HepG2 (cell line): ENCODE measurements around the gene LDLR. TPM values are rescaled to one million over a fixed set of nuclear protein-coding genes. Genes with fewer than 3 reads are reported as not detected.
A peak's percentile ranks its signal among the peaks of the same experiment; 100 is the strongest.

Source experiments
- BCL6 ChIP-seq: IDR thresholded peaks from 2 replicates; pipeline ENCODE4 v1.6.1; 2016; ENCODE audit warnings: missing genetic modification reagents, missing compliant biosample characterization
- FOSL2 ChIP-seq: sonication (generic); formaldehyde crosslinking; IDR thresholded peaks from 2 replicates; pipeline ENCODE4 v1.4.0; 2020; ENCODE audit warnings: missing genetic modification reagents
- IKZF4 ChIP-seq: sonication (generic); formaldehyde crosslinking; IDR thresholded peaks from 2 replicates; pipeline ENCODE4 v1.5.1; 2020; ENCODE audit warnings: borderline replicate concordance, mild to moderate bottlenecking, low read depth, missing genetic modification reagents; ENCODE audit errors: not compliant biosample characterization
- ISX ChIP-seq: sonication (generic); formaldehyde crosslinking; conservative IDR thresholded peaks from 2 replicates; pipeline ENCODE4 v1.5.0; 2020; ENCODE audit warnings: missing genetic modification reagents
- KMT2A ChIP-seq: sonication (generic); formaldehyde crosslinking; IDR thresholded peaks from 2 replicates; pipeline ENCODE4 v1.4.0; 2020; ENCODE audit warnings: missing genetic modification reagents
- MAF1 ChIP-seq: sonication (generic); formaldehyde crosslinking; IDR thresholded peaks from 2 replicates; pipeline ENCODE4 v1.5.0; 2020; ENCODE audit warnings: missing genetic modification reagents, borderline replicate concordance
- MAFF ChIP-seq: IDR thresholded peaks from 2 replicates; pipeline ENCODE4 v1.6.1; 2011; ENCODE audit warnings: low read depth, low read length, improper control_type of control experiment
- NFIB ChIP-seq: sonication (generic); formaldehyde crosslinking; IDR thresholded peaks from 2 replicates; pipeline ENCODE4 v1.9.0; 2021; ENCODE audit warnings: missing genetic modification reagents, mild to moderate bottlenecking, borderline replicate concordance
- POLR2G ChIP-seq: fragments of 200-400 bp; formaldehyde crosslinking; IDR thresholded peaks from 2 replicates; pipeline ENCODE4 v1.6.1; 2018; ENCODE audit warnings: mild to moderate bottlenecking, low read depth, low read length, moderate library complexity
- SNAPC2 ChIP-seq: sonication (generic); formaldehyde crosslinking; IDR thresholded peaks from 2 replicates; pipeline ENCODE4 v1.8.1; 2022; ENCODE audit warnings: mild to moderate bottlenecking, missing genetic modification reagents
- SRSF9 ChIP-seq: fragments of 200-400 bp; formaldehyde crosslinking; IDR thresholded peaks from 2 replicates; pipeline ENCODE4 v1.6.1; 2018; ENCODE audit warnings: borderline replicate concordance, mild to moderate bottlenecking, low read depth, low read length; ENCODE audit not compliant: insufficient read depth, poor library complexity, severe bottlenecking
- ZBTB38 ChIP-seq: sonication (generic); formaldehyde crosslinking; IDR thresholded peaks from 2 replicates; pipeline ENCODE4 v1.5.1; 2020; ENCODE audit warnings: mild to moderate bottlenecking, missing genetic modification reagents
- ZFY ChIP-seq: sonication (generic); formaldehyde crosslinking; IDR thresholded peaks from 2 replicates; pipeline ENCODE4 v1.4.0; 2020; ENCODE audit warnings: missing genetic modification reagents
- ZNF446 ChIP-seq: sonication (generic); formaldehyde crosslinking; IDR thresholded peaks from 2 replicates; pipeline ENCODE4 v1.5.0; 2020; ENCODE audit warnings: mild to moderate bottlenecking, missing genetic modification reagents
- ZNF460 ChIP-seq: sonication (generic); formaldehyde crosslinking; IDR thresholded peaks from 2 replicates; pipeline ENCODE4 v1.5.1; 2020; ENCODE audit warnings: missing genetic modification reagents, mild to moderate bottlenecking, borderline replicate concordance
- ZNF543 ChIP-seq: sonication (generic); formaldehyde crosslinking; IDR thresholded peaks from 2 replicates; pipeline ENCODE4 v1.4.0; 2020; ENCODE audit warnings: mild to moderate bottlenecking, missing genetic modification reagents
- ZNF614 ChIP-seq: IDR thresholded peaks from 2 replicates; pipeline ENCODE4 v1.6.1; 2018; ENCODE audit warnings: missing biosample characterization, missing genetic modification reagents, inconsistent platforms, borderline replicate concordance
- ZNF672 ChIP-seq: sonication (generic); formaldehyde crosslinking; IDR thresholded peaks from 2 replicates; pipeline ENCODE4 v1.8.1; 2022; ENCODE audit warnings: missing genetic modification reagents
- ZNF780A ChIP-seq: sonication (generic); formaldehyde crosslinking; IDR thresholded peaks from 2 replicates; pipeline ENCODE4 v1.8.0; 2022; ENCODE audit warnings: mild to moderate bottlenecking, missing genetic modification reagents, moderate library complexity
- ZNF782 ChIP-seq: sonication (generic); formaldehyde crosslinking; IDR thresholded peaks from 2 replicates; pipeline ENCODE4 v1.4.0; 2020; ENCODE audit warnings: missing genetic modification reagents, mild to moderate bottlenecking, borderline replicate concordance
- polyA plus RNA-seq, 8 experiments: library from polyadenylated mRNA; depleted of rRNA in 3 of 8; stranded (reverse) in 7 of 8; unstranded in 1 of 8; fragments of >200 nt; fragmentation: Illumina TruSeq in 4 of 8; extraction: Trizol in 4 of 8; gene quantifications; 2 replicates each; pipeline versions ENCODE4 v1.2.1 to v1.2.3, GENCODE V29; 2011 to 2016; ENCODE audit warnings: low read depth in 4 of 8, missing spikeins in 1 of 8, mixed read lengths in 1 of 8; ENCODE audit not compliant: insufficient read depth in 1 of 8
- total RNA-seq, 5 experiments: library from RNA; depleted of rRNA; stranded (reverse); fragments of >200 nt; fragmentation: Illumina TruSeq; extraction: Trizol; gene quantifications; 2 replicates each; pipeline ENCODE4 v1.2.3, GENCODE V29; 2016; ENCODE audit warnings: low read depth in 1 of 5
- TF ChIP-seq, protein P1 (sequence below): IDR thresholded peaks from 2 replicates; pipeline ENCODE4 v1.6.1; 2016; ENCODE audit warnings: missing genetic modification reagents, missing compliant biosample characterization
- TF ChIP-seq, protein P2 (sequence below), 2 experiments: IDR thresholded peaks; 2 replicates each; pipeline ENCODE4 v1.6.1; 2011 to 2012; ENCODE audit warnings: low read length in 2 of 2, borderline replicate concordance in 1 of 2, low read depth in 1 of 2, mild to moderate bottlenecking in 1 of 2, moderate library complexity in 1 of 2
- TF ChIP-seq, protein P3 (sequence below): sonication (generic); formaldehyde crosslinking; IDR thresholded peaks from 2 replicates; pipeline ENCODE4 v1.5.0; 2020; ENCODE audit warnings: mild to moderate bottlenecking, missing genetic modification reagents

LDLR gene
- total and polyA plus RNA-seq, 2 of the 13 experiments (the other 11 are each of a cell fraction or from before 2014, with no cell fraction given): 51.6 to 92.5 TPM

DNA sequence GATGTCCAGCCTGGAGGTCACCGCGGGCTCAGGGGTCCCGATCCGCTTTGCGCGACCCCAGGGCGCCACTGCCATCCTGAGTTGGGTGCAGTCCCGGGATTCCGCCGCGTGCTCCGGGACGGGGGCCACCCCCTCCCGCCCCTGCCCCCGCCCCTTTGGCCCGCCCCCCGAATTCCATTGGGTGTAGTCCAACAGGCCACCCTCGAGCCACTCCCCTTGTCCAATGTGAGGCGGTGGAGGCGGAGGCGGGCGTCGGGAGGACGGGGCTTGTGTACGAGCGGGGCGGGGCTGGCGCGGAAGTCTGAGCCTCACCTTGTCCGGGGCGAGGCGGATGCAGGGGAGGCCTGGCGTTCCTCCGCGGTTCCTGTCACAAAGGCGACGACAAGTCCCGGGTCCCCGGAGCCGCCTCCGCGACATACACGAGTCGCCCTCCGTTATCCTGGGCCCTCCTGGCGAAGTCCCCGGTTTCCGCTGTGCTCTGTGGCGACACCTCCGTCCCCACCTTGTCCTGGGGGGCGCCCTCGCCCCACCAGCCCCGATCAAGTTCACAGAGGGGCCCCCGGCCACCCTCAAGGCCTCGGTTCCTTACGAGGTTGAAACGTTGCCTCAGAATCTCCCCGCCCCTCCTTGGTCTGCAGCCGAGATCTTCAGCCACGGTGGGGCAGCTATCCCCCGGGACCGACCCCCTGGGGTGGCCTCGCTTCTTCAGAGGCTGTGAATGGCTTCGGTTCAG lies 1.2 kb downstream of the LDLR start (continued):
- TF ChIP-seq, protein P1, sequence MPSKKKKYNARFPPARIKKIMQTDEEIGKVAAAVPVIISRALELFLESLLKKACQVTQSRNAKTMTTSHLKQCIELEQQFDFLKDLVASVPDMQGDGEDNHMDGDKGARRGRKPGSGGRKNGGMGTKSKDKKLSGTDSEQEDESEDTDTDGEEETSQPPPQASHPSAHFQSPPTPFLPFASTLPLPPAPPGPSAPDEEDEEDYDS (CRISPR knock-in tag): peak; percentile 85
- TF ChIP-seq BCL6 (CRISPR knock-in tag) (peak; percentile 23), ZFY (CRISPR knock-in tag) (peak; percentile 71), POLR2G (peak; percentile 83), ZNF672 (no peak), ZNF780A (CRISPR knock-in tag) (no peak; the same call in 1 of the 2 replicates), FOSL2 (CRISPR knock-in tag) (peak; percentile 26; the same call in 1 of the 2 replicates), MAFF (no peak), SNAPC2 (peak; percentile 57; the same call in 1 of the 2 replicates), KMT2A (0 out of 2 replicates have a peak, but pooled peaks have one; percentile 63), ZNF446 (peak; percentile 24; the same call in 1 of the 2 replicates), NFIB (no peak), ZNF782 (CRISPR knock-in tag) (peak; percentile 65; the same call in 1 of the 2 replicates), IKZF4 (CRISPR knock-in tag) (no peak), SRSF9 (no peak), ZNF543 (0 out of 2 replicates have a peak, but pooled peaks have one; percentile 49), ZNF460 (CRISPR knock-in tag) (no peak), ZBTB38 (CRISPR knock-in tag) (peak; percentile 27; the same call in 1 of the 2 replicates), MAF1 (no peak), ZNF614 (CRISPR knock-in tag) (no peak), ISX (CRISPR knock-in tag) (no peak)
- TF ChIP-seq, protein P2, sequence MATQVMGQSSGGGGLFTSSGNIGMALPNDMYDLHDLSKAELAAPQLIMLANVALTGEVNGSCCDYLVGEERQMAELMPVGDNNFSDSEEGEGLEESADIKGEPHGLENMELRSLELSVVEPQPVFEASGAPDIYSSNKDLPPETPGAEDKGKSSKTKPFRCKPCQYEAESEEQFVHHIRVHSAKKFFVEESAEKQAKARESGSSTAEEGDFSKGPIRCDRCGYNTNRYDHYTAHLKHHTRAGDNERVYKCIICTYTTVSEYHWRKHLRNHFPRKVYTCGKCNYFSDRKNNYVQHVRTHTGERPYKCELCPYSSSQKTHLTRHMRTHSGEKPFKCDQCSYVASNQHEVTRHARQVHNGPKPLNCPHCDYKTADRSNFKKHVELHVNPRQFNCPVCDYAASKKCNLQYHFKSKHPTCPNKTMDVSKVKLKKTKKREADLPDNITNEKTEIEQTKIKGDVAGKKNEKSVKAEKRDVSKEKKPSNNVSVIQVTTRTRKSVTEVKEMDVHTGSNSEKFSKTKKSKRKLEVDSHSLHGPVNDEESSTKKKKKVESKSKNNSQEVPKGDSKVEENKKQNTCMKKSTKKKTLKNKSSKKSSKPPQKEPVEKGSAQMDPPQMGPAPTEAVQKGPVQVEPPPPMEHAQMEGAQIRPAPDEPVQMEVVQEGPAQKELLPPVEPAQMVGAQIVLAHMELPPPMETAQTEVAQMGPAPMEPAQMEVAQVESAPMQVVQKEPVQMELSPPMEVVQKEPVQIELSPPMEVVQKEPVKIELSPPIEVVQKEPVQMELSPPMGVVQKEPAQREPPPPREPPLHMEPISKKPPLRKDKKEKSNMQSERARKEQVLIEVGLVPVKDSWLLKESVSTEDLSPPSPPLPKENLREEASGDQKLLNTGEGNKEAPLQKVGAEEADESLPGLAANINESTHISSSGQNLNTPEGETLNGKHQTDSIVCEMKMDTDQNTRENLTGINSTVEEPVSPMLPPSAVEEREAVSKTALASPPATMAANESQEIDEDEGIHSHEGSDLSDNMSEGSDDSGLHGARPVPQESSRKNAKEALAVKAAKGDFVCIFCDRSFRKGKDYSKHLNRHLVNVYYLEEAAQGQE (IDR thresholded peaks at IDR 0.05; ENCODE audit: borderline replicate concordance in 1 of 2, low read depth in 1 of 2, low read length in 2 of 2): no peak; a peak in 1 of 4 replicates
- TF ChIP-seq, protein P3, sequence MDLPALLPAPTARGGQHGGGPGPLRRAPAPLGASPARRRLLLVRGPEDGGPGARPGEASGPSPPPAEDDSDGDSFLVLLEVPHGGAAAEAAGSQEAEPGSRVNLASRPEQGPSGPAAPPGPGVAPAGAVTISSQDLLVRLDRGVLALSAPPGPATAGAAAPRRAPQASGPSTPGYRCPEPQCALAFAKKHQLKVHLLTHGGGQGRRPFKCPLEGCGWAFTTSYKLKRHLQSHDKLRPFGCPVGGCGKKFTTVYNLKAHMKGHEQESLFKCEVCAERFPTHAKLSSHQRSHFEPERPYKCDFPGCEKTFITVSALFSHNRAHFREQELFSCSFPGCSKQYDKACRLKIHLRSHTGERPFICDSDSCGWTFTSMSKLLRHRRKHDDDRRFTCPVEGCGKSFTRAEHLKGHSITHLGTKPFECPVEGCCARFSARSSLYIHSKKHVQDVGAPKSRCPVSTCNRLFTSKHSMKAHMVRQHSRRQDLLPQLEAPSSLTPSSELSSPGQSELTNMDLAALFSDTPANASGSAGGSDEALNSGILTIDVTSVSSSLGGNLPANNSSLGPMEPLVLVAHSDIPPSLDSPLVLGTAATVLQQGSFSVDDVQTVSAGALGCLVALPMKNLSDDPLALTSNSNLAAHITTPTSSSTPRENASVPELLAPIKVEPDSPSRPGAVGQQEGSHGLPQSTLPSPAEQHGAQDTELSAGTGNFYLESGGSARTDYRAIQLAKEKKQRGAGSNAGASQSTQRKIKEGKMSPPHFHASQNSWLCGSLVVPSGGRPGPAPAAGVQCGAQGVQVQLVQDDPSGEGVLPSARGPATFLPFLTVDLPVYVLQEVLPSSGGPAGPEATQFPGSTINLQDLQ (CRISPR knock-in tag): no peak
